HL-60 (cell line): ENCODE measurements around the gene ADAMTS16.

ENCODE experiments used
- DNase-seq, 2 experiments: peaks; one replicate each; pipeline ENCODE4 v3.0.0-alpha.2; 2010 to 2020; ENCODE audit warnings: low read depth in 1 of 2, low spot score in 1 of 2
- H3K27ac ChIP-seq: fragments of 250-450 bp; sonication (Bioruptor Pico); replicated peaks from 2 replicates; pipeline ENCODE4 v1.5.1; 2020; ENCODE audit warnings: mild to moderate bottlenecking, moderate library complexity
- H3K27me3 ChIP-seq: fragments of 250-450 bp; sonication (Bioruptor Pico); 2 replicates; pipeline ENCODE4 v1.5.1; 2021; ENCODE audit warnings: mild to moderate bottlenecking, moderate library complexity; ENCODE audit not compliant: insufficient read depth, poor library complexity, severe bottlenecking
- H3K4me3 ChIP-seq: replicated peaks from 2 replicates; pipeline ENCODE4 v1.5.1; 2011; ENCODE audit warnings: mild to moderate bottlenecking, control low read depth, low read length; ENCODE audit not compliant: insufficient read depth
- GABPA ChIP-seq: IDR thresholded peaks from 2 replicates; pipeline ENCODE4 v1.6.1; 2012; ENCODE audit warnings: low read depth
- POLR2AphosphoS5 ChIP-seq: IDR thresholded peaks from 2 replicates; pipeline ENCODE4 v1.6.1; 2012; ENCODE audit warnings: low read depth
- SPI1 ChIP-seq: IDR thresholded peaks from 2 replicates; pipeline ENCODE4 v1.6.1; 2012; ENCODE audit warnings: low read depth, mild to moderate bottlenecking, borderline replicate concordance
- TF ChIP-seq, protein P1 (sequence below): IDR thresholded peaks from 2 replicates; pipeline ENCODE4 v1.6.1; 2012; ENCODE audit warnings: low read depth; ENCODE audit not compliant: insufficient replicate concordance
- TF ChIP-seq, protein P2 (sequence below): IDR thresholded peaks from one replicate; pipeline ENCODE4 v1.5.1; 2011; ENCODE audit warnings: low read length, control low read depth, inconsistent platforms; ENCODE audit not compliant: insufficient read depth

ADAMTS16 gene

DNA sequence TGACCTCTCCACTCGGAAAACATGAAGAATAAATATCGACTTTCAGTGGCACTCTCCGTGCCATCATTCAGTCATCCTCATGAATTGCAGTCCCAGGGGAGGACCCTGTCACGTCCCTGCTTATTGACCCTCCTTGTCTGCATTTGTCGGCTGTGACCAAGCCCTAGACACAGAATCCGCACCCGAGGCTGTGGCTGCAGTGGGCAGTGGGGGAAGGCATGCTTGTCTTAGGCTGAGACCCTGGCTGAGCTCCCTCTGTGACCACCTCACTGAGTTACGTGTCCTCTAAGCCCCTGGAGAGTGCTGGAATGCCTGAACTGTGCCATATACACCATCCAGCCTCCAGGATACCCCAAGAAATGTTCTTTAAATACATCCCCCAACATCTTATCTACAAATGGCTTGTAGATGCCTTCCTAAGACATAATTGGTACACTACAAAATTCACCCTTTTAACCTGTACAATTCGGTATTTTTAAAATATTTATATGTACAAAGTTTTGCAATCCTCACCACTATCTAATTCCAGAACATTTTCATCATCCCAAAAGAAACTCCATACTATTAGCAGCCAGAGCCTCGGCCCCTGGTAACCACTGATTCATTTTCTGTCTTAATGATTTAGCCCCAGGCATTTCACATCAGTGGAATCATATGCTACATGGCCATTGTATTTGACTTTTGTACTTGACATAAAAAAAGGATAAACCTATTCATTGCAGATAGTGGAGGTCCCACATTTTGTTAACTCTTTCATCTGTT is 201.6 kb downstream of the ADAMTS16 start:
- DNase-seq, result no peak
- Histone ChIP-seq H3K27me3 (peaks cover 3% of the 10 kb centered on the region), H3K27ac (no peak overlapping the region), H3K4me3 (no peak overlapping the region)
- TF ChIP-seq, protein P1, sequence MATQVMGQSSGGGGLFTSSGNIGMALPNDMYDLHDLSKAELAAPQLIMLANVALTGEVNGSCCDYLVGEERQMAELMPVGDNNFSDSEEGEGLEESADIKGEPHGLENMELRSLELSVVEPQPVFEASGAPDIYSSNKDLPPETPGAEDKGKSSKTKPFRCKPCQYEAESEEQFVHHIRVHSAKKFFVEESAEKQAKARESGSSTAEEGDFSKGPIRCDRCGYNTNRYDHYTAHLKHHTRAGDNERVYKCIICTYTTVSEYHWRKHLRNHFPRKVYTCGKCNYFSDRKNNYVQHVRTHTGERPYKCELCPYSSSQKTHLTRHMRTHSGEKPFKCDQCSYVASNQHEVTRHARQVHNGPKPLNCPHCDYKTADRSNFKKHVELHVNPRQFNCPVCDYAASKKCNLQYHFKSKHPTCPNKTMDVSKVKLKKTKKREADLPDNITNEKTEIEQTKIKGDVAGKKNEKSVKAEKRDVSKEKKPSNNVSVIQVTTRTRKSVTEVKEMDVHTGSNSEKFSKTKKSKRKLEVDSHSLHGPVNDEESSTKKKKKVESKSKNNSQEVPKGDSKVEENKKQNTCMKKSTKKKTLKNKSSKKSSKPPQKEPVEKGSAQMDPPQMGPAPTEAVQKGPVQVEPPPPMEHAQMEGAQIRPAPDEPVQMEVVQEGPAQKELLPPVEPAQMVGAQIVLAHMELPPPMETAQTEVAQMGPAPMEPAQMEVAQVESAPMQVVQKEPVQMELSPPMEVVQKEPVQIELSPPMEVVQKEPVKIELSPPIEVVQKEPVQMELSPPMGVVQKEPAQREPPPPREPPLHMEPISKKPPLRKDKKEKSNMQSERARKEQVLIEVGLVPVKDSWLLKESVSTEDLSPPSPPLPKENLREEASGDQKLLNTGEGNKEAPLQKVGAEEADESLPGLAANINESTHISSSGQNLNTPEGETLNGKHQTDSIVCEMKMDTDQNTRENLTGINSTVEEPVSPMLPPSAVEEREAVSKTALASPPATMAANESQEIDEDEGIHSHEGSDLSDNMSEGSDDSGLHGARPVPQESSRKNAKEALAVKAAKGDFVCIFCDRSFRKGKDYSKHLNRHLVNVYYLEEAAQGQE, result no peak
- TF ChIP-seq SPI1, result no peak
- TF ChIP-seq GABPA, result no peak
- TF ChIP-seq, protein P2, sequence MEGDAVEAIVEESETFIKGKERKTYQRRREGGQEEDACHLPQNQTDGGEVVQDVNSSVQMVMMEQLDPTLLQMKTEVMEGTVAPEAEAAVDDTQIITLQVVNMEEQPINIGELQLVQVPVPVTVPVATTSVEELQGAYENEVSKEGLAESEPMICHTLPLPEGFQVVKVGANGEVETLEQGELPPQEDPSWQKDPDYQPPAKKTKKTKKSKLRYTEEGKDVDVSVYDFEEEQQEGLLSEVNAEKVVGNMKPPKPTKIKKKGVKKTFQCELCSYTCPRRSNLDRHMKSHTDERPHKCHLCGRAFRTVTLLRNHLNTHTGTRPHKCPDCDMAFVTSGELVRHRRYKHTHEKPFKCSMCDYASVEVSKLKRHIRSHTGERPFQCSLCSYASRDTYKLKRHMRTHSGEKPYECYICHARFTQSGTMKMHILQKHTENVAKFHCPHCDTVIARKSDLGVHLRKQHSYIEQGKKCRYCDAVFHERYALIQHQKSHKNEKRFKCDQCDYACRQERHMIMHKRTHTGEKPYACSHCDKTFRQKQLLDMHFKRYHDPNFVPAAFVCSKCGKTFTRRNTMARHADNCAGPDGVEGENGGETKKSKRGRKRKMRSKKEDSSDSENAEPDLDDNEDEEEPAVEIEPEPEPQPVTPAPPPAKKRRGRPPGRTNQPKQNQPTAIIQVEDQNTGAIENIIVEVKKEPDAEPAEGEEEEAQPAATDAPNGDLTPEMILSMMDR, result no peak
- TF ChIP-seq POLR2AphosphoS5, result no peak

GRCh38 chr5:5342784-5343183 is 202.7 kb downstream of the ADAMTS16 start:
- no peak for DNase-seq
- peaks cover 3% of the 10 kb centered on the region for H3K27me3 ChIP-seq
- no peak overlapping the region for H3K27ac ChIP-seq
- TF ChIP-seq, protein P1, result no peak
- TF ChIP-seq, protein P2, result no peak
- TF ChIP-seq SPI1, result no peak
- no peak for TF ChIP-seq POLR2AphosphoS5
- TF ChIP-seq GABPA, result no peak
- H3K4me3 ChIP-seq, result no peak overlapping the region

DNA sequence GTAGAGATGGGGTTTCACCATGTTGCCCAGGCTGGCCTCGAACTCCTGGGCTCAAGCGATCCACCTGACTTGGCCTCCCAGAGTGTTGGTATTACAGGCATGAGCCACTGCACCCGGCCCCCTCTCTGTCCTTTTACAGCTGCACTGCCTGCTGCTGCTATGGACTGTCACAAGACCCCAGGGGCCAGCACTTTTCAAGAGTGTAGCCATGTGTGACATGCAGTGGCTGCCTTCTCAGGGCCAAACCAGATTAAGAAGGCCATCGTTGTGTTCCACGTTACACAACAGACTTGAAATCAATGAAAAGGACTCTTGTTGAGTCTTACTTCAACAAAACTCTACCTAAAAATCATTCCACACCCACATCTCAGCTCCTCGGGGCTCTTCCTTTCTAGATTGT is 203.4 kb downstream of the ADAMTS16 start:
- Histone ChIP-seq H3K27ac (no peak overlapping the region), H3K4me3 (no peak overlapping the region), H3K27me3 (peaks cover 3% of the 10 kb centered on the region)
- TF ChIP-seq POLR2AphosphoS5 (no peak), GABPA (no peak), SPI1 (no peak)
- TF ChIP-seq, protein P2, result no peak
- TF ChIP-seq, protein P1, result no peak
- no peak for DNase-seq
